Measurements from ENCODE around the gene TAF11L2.
"Not testable (repeated sequence)": the region's sequence is repeated elsewhere in the genome, so short reads cannot be mapped to it uniquely, and the experiment has no call there.

Gene TAF11L2

DNA sequence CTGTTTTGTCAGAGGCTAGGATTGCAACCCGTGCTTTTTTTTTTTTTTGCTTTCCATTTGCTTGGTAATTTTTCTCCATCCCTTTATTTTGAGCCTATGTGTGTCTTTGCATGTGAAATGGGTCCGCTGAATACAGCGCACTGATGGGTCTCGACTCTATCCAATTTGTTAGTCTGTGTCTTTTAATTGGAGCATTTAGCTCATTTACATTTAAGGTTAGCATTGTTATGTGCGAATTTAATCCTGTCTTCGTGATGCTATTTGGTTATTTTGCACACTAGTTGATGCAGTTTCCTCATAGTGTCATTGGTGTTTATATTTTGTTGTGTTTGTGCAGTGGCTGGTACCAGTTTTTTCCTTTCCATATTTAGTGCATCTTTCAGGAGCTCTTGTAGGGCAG is 36.2 kb upstream of the TAF11L2 start:
- H2BK120ac ChIP-seq (ENCODE audit: insufficient read depth, low read length, poor library complexity), result no peak overlapping the region

DNA sequence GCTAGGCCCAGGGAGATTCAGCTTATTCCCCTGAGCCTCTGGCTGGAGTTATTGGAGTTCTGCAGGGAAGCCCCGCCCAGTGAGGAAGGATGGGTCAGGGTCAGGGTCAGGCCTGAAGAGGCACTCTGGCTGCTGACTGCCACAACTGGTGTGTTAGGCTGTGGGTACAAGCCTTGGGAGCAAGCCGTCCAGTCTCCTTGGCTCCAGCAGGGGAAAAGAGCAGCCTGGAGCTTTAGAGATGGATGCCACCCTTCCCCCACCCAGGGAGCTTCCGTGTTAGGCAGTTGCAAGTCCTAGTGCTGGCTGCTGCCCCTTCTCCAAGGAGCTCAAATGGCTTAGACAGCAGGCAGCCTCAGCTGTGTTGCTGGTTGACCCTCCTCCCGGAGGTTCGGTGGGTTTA is 34.4 kb upstream of the TAF11L2 start:
- Histone ChIP-seq H4K8ac (ENCODE audit: low read depth, low read length) (no peak overlapping the region), H3K4me1 (ENCODE audit: control insufficient read depth in 1 of 2, insufficient read depth in 2 of 2, low read length in 2 of 2) (peaks cover 0 to 5% of the 10 kb centered on the region in 2 experiments), H2AFZ (ENCODE audit: insufficient read depth, low read length, poor library complexity) (no peak overlapping the region), H2BK5ac (ENCODE audit: low read depth, low read length, poor library complexity) (no peak overlapping the region), H3K4me2 (ENCODE audit: low read length) (no peak overlapping the region), H3K27ac (ENCODE audit: low read depth, low read length) (no peak overlapping the region), H3K9me3 (ENCODE audit: insufficient read depth, low read depth, low read length) (no peaks in the 10 kb centered on the region), H3K23ac (ENCODE audit: low read length) (no peak overlapping the region), H4K91ac (ENCODE audit: low read depth, low read length) (no peak overlapping the region), H3K14ac (ENCODE audit: low read length) (no peak overlapping the region), H3K36me3 (ENCODE audit: control insufficient read depth in 1 of 2, insufficient read depth in 2 of 2, low read length in 2 of 2) (no peaks in the 10 kb centered on the region), H3K27me3 (ENCODE audit: insufficient read depth, low read length) (no peaks in the 10 kb centered on the region), H2AK5ac (ENCODE audit: low read length) (no peak overlapping the region), H3K4ac (ENCODE audit: low read depth, low read length) (no peak overlapping the region), H3K79me2 (ENCODE audit: control insufficient read depth, insufficient read depth, low read length, poor library complexity) (no peaks in the 10 kb centered on the region), H4K12ac (ENCODE audit: low read depth, low read length) (no peak overlapping the region), H2BK12ac (ENCODE audit: low read length) (no peak overlapping the region), H3K4me3 (ENCODE audit: low read depth, low read length) (no peak overlapping the region), H3K79me1 (ENCODE audit: low read length) (no peaks in the 10 kb centered on the region), H3K9ac (ENCODE audit: low read length) (no peak overlapping the region), H3K18ac (ENCODE audit: low read length) (no peak overlapping the region), H2BK120ac (ENCODE audit: insufficient read depth, low read length, poor library complexity) (no peak overlapping the region)
- DNase-seq, result no peak
- WGBS (ENCODE audit: extremely low coverage, insufficient coverage, insufficient read length), result no CpG with 5 or more reads among the region's 5 CpGs

More for the DNA sequence above, 36.2 kb upstream of the TAF11L2 start:
- no peak overlapping the region for H3K4ac ChIP-seq (ENCODE audit: low read depth, low read length)
- H3K79me2 ChIP-seq (ENCODE audit: control insufficient read depth, insufficient read depth, low read length, poor library complexity), result no peaks in the 10 kb centered on the region
- no peaks in the 10 kb centered on the region for H3K79me1 ChIP-seq (ENCODE audit: low read length)
- H3K9me3 ChIP-seq (ENCODE audit: insufficient read depth, low read depth, low read length), result no peaks in the 10 kb centered on the region
- DNase-seq, result no peak
- H3K27me3 ChIP-seq (ENCODE audit: insufficient read depth, low read length), result no peaks in the 10 kb centered on the region
- H2AK5ac ChIP-seq (ENCODE audit: low read length), result no peak overlapping the region
- H3K36me3 ChIP-seq (ENCODE audit: control insufficient read depth in 1 of 2, insufficient read depth in 2 of 2, low read length in 2 of 2), result no peaks in the 10 kb centered on the region
- no peak overlapping the region for H3K4me3 ChIP-seq (ENCODE audit: low read depth, low read length)
- H2BK12ac ChIP-seq (ENCODE audit: low read length), result no peak overlapping the region
- no peak overlapping the region for H3K14ac ChIP-seq (ENCODE audit: low read length)
- no peak overlapping the region for H4K12ac ChIP-seq (ENCODE audit: low read depth, low read length)
- no peak overlapping the region for H3K23ac ChIP-seq (ENCODE audit: low read length)
- H4K8ac ChIP-seq (ENCODE audit: low read depth, low read length), result no peak overlapping the region
- peaks cover 0 to 5% of the 10 kb centered on the region in 2 experiments for H3K4me1 ChIP-seq (ENCODE audit: control insufficient read depth in 1 of 2, insufficient read depth in 2 of 2, low read length in 2 of 2)
- no peak overlapping the region for H4K91ac ChIP-seq (ENCODE audit: low read depth, low read length)
- H3K27ac ChIP-seq (ENCODE audit: low read depth, low read length), result no peak overlapping the region
- H3K9ac ChIP-seq (ENCODE audit: low read length), result no peak overlapping the region
- no peak overlapping the region for H2BK5ac ChIP-seq (ENCODE audit: low read depth, low read length, poor library complexity)
- H2AFZ ChIP-seq (ENCODE audit: insufficient read depth, low read length, poor library complexity), result no peak overlapping the region
- no CpG with 5 or more reads among the region's 6 CpGs for whole genome bisulfite sequencing (ENCODE audit: extremely low coverage, insufficient coverage, insufficient read length)
- no peak overlapping the region for H3K4me2 ChIP-seq (ENCODE audit: low read length)
- H3K18ac ChIP-seq (ENCODE audit: low read length), result no peak overlapping the region

DNA sequence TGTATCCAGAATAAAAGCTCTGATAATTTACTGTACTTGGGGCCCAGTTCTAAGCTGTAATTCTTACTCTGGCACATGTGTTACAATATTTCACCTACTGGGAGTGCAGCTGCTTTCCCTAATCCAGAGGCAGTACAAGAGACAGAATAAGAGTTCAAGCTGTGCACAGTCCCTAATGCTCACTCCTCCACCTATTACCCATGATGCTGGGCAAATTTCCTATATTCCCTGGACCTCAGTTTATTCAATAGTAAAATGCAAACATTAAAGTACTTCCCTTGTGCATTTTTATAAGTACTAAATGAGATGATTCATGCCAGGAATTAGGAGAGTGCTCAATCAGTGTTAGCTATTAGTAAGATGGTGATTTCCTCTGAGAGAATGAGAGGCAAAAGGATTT is 28.0 kb upstream of the TAF11L2 start:
- Histone ChIP-seq H3K79me2 (ENCODE audit: control insufficient read depth, insufficient read depth, low read length, poor library complexity) (no peaks in the 10 kb centered on the region), H2BK5ac (ENCODE audit: low read depth, low read length, poor library complexity) (no peak overlapping the region), H3K4me1 (ENCODE audit: control insufficient read depth in 1 of 2, insufficient read depth in 2 of 2, low read length in 2 of 2) (no peaks in the 10 kb centered on the region)

DNA sequence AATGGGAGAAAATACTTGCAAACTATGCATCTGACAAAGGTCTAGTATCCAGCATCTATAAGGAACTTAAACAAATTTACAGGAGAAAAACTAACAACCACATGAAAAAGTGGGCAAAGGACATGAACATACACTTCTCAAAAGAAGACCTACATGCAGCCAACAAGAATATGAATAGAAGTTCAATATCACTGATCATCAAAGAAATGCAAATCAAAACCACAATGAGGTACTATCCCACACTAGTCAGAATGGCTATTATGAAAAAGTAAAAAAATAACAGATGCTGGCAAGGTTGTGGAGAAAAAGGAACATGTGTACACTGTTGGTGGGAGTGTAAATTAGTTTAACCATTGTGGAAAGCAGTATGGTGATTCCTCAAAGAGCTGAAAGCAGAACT is 23.0 kb upstream of the TAF11L2 start:
- H2BK12ac ChIP-seq (ENCODE audit: low read length); H3K27ac ChIP-seq (ENCODE audit: low read depth, low read length); H3K23ac ChIP-seq (ENCODE audit: low read length); DNase-seq; H4K91ac ChIP-seq (ENCODE audit: low read depth, low read length); H3K9ac ChIP-seq (ENCODE audit: low read length); H2BK5ac ChIP-seq (ENCODE audit: low read depth, low read length, poor library complexity); H2AFZ ChIP-seq (ENCODE audit: insufficient read depth, low read length, poor library complexity); H4K8ac ChIP-seq (ENCODE audit: low read depth, low read length); H2AK5ac ChIP-seq (ENCODE audit: low read length); H4K12ac ChIP-seq (ENCODE audit: low read depth, low read length); H3K4ac ChIP-seq (ENCODE audit: low read depth, low read length); H3K4me3 ChIP-seq (ENCODE audit: low read depth, low read length); H3K18ac ChIP-seq (ENCODE audit: low read length); H3K4me1 ChIP-seq (ENCODE audit: control insufficient read depth in 1 of 2, insufficient read depth in 2 of 2, low read length in 2 of 2); H3K4me2 ChIP-seq (ENCODE audit: low read length); H3K79me2 ChIP-seq (ENCODE audit: control insufficient read depth, insufficient read depth, low read length, poor library complexity); H3K14ac ChIP-seq (ENCODE audit: low read length); H3K9me3 ChIP-seq (ENCODE audit: insufficient read depth, low read depth, low read length); H3K36me3 ChIP-seq (ENCODE audit: control insufficient read depth in 1 of 2, insufficient read depth in 2 of 2, low read length in 2 of 2); H3K79me1 ChIP-seq (ENCODE audit: low read length); H2BK120ac ChIP-seq (ENCODE audit: insufficient read depth, low read length, poor library complexity); H3K27me3 ChIP-seq (ENCODE audit: insufficient read depth, low read length): not testable (repeated sequence)

More for the DNA sequence above, 28.0 kb upstream of the TAF11L2 start:
- DNase-seq, result no peak
- no peaks in the 10 kb centered on the region for H3K9me3 ChIP-seq (ENCODE audit: insufficient read depth, low read depth, low read length)
- H2AK5ac ChIP-seq (ENCODE audit: low read length), result no peak overlapping the region
- no peaks in the 10 kb centered on the region for H3K27me3 ChIP-seq (ENCODE audit: insufficient read depth, low read length)
- H3K79me1 ChIP-seq (ENCODE audit: low read length), result no peaks in the 10 kb centered on the region
- H4K12ac ChIP-seq (ENCODE audit: low read depth, low read length), result no peak overlapping the region
- H2AFZ ChIP-seq (ENCODE audit: insufficient read depth, low read length, poor library complexity), result no peak overlapping the region
- H3K36me3 ChIP-seq (ENCODE audit: control insufficient read depth in 1 of 2, insufficient read depth in 2 of 2, low read length in 2 of 2), result no peaks in the 10 kb centered on the region
- no peak overlapping the region for H3K4me3 ChIP-seq (ENCODE audit: low read depth, low read length)
- H3K23ac ChIP-seq (ENCODE audit: low read length), result no peak overlapping the region
- no peak overlapping the region for H3K9ac ChIP-seq (ENCODE audit: low read length)
- H2BK12ac ChIP-seq (ENCODE audit: low read length), result no peak overlapping the region
- H2BK120ac ChIP-seq (ENCODE audit: insufficient read depth, low read length, poor library complexity), result no peak overlapping the region
- H3K4me2 ChIP-seq (ENCODE audit: low read length), result no peak overlapping the region
- no peak overlapping the region for H3K4ac ChIP-seq (ENCODE audit: low read depth, low read length)
- H4K8ac ChIP-seq (ENCODE audit: low read depth, low read length), result no peak overlapping the region
- H3K27ac ChIP-seq (ENCODE audit: low read depth, low read length), result no peak overlapping the region
- no peak overlapping the region for H3K14ac ChIP-seq (ENCODE audit: low read length)
- H3K18ac ChIP-seq (ENCODE audit: low read length), result no peak overlapping the region
- H4K91ac ChIP-seq (ENCODE audit: low read depth, low read length), result no peak overlapping the region

DNA sequence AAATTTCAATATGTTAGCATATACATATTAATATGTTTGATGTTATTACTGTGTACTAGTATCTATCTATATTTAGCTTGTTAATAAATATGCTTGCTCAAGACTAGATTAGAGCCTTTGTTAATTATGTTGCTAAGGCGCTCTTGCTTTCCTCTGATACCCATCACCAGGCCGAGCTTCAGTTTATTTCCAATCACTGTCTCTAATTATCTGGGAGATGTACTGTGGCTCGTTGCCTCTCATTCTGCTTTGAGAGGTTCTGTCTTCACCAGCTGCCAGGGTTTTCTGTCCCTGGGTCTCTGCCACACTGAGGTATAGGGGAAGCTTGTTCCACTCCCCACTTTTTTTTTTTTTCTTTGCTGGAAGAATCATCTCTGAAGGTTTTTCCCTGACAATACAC is 21.0 kb upstream of the TAF11L2 start:
- no peak overlapping the region for H3K4me2 ChIP-seq (ENCODE audit: low read length)
- H2AK5ac ChIP-seq (ENCODE audit: low read length), result no peak overlapping the region
- H3K79me2 ChIP-seq (ENCODE audit: control insufficient read depth, insufficient read depth, low read length, poor library complexity), result no peaks in the 10 kb centered on the region
- H3K4me3 ChIP-seq (ENCODE audit: low read depth, low read length), result no peak overlapping the region
- H4K91ac ChIP-seq (ENCODE audit: low read depth, low read length), result no peak overlapping the region
- no peaks in the 10 kb centered on the region for H3K79me1 ChIP-seq (ENCODE audit: low read length)
- H3K23ac ChIP-seq (ENCODE audit: low read length), result no peak overlapping the region
- WGBS (ENCODE audit: extremely low coverage, insufficient coverage, insufficient read length), result no CpG with 5 or more reads among the region's 3 CpGs
- H4K8ac ChIP-seq (ENCODE audit: low read depth, low read length), result no peak overlapping the region
- no peaks in the 10 kb centered on the region for H3K27me3 ChIP-seq (ENCODE audit: insufficient read depth, low read length)
- H2BK120ac ChIP-seq (ENCODE audit: insufficient read depth, low read length, poor library complexity), result no peak overlapping the region
- H3K36me3 ChIP-seq (ENCODE audit: control insufficient read depth in 1 of 2, insufficient read depth in 2 of 2, low read length in 2 of 2), result no peaks in the 10 kb centered on the region
- no peak overlapping the region for H3K9ac ChIP-seq (ENCODE audit: low read length)
- H3K9me3 ChIP-seq (ENCODE audit: insufficient read depth, low read depth, low read length), result no peaks in the 10 kb centered on the region
- no peak overlapping the region for H2BK5ac ChIP-seq (ENCODE audit: low read depth, low read length, poor library complexity)
- H3K4me1 ChIP-seq (ENCODE audit: control insufficient read depth in 1 of 2, insufficient read depth in 2 of 2, low read length in 2 of 2), result no peaks in the 10 kb centered on the region
- H3K4ac ChIP-seq (ENCODE audit: low read depth, low read length), result no peak overlapping the region
- no peak overlapping the region for H3K14ac ChIP-seq (ENCODE audit: low read length)
- H2BK12ac ChIP-seq (ENCODE audit: low read length), result no peak overlapping the region
- H4K12ac ChIP-seq (ENCODE audit: low read depth, low read length), result no peak overlapping the region
- no peak overlapping the region for H3K27ac ChIP-seq (ENCODE audit: low read depth, low read length)
- no peak for DNase-seq
- H3K18ac ChIP-seq (ENCODE audit: low read length), result no peak overlapping the region
- H2AFZ ChIP-seq (ENCODE audit: insufficient read depth, low read length, poor library complexity), result no peak overlapping the region
